Keratinocyte (primary cell): ENCODE results near the gene SSTR1. TPM values are rescaled to one million over a fixed set of nuclear protein-coding genes. Genes with fewer than 3 reads are reported as not detected.

Experiments used
- DNase-seq: peaks from one replicate; pipeline ENCODE4 v3.0.0-alpha.2; 2011; ENCODE audit warnings: low read depth, missing footprints, low spot score
- FAIRE-seq: peaks from 2 replicates; lab custom pipeline; 2011; peaks lifted over from hg19 to GRCh38; lab: Jason Lieb, UNC
- H2AFZ ChIP-seq: 2 replicates; pipeline ENCODE4 v1.6.0; 2012; ENCODE audit warnings: low read length, control low read depth, inconsistent platforms; ENCODE audit not compliant: control insufficient read depth
- H3K27ac ChIP-seq: 2 replicates; pipeline ENCODE4 v1.5.1; 2011; ENCODE audit warnings: low read length; ENCODE audit not compliant: control insufficient read depth, insufficient read depth
- H3K27me3 ChIP-seq: 3 replicates; pipeline ENCODE4 v1.6.0; 2011; ENCODE audit warnings: low read length; ENCODE audit not compliant: control insufficient read depth, insufficient read depth; ENCODE audit errors: extremely low read depth
- H3K36me3 ChIP-seq, 2 experiments: 2 replicates in 1 of 2; 3 replicates in 1 of 2; pipeline ENCODE4 v1.5.1; 2011; ENCODE audit warnings: low read length in 2 of 2, mild to moderate bottlenecking in 1 of 2; ENCODE audit not compliant: control insufficient read depth in 2 of 2, insufficient read depth in 2 of 2; ENCODE audit errors: extremely low read depth in 1 of 2
- H3K4me1 ChIP-seq: 3 replicates; pipeline ENCODE4 v1.5.1; 2011; ENCODE audit warnings: low read length; ENCODE audit not compliant: control insufficient read depth, insufficient read depth; ENCODE audit errors: extremely low read depth
- H3K4me2 ChIP-seq: 3 replicates; pipeline ENCODE4 v1.6.0; 2011; ENCODE audit warnings: low read depth, low read length; ENCODE audit not compliant: control insufficient read depth, insufficient read depth; ENCODE audit errors: extremely low read depth
- H3K4me3 ChIP-seq, 3 experiments: fragments of 200-600 bp in 1 of 3; sonication (generic) in 1 of 3; 2 replicates in 2 of 3; 3 replicates in 1 of 3; pipeline ENCODE4 v1.5.1; 2011 to 2016; ENCODE audit warnings: low read length in 3 of 3, mild to moderate bottlenecking in 3 of 3, control low read depth in 2 of 3, inconsistent platforms in 1 of 3, low read depth in 1 of 3, mixed read lengths in 1 of 3, mixed run types in 1 of 3, moderate library complexity in 1 of 3; ENCODE audit not compliant: control insufficient read depth in 2 of 3, insufficient read depth in 2 of 3; ENCODE audit errors: extremely low read depth in 1 of 3
- H3K79me2 ChIP-seq: 2 replicates; pipeline ENCODE4 v1.6.0; 2012; ENCODE audit warnings: low read length; ENCODE audit not compliant: control insufficient read depth, insufficient read depth
- H3K9ac ChIP-seq: 3 replicates; pipeline ENCODE4 v1.6.0; 2011; ENCODE audit warnings: low read length; ENCODE audit not compliant: control insufficient read depth, insufficient read depth; ENCODE audit errors: extremely low read depth
- H3K9me1 ChIP-seq: 3 replicates; pipeline ENCODE4 v1.6.0; 2011; ENCODE audit warnings: low read length; ENCODE audit not compliant: control insufficient read depth, insufficient read depth; ENCODE audit errors: extremely low read depth
- H3K9me3 ChIP-seq: 2 replicates; pipeline ENCODE4 v1.5.1; 2012; ENCODE audit warnings: low read depth, low read length; ENCODE audit not compliant: control insufficient read depth
- H4K20me1 ChIP-seq: 3 replicates; pipeline ENCODE4 v1.6.0; 2011; ENCODE audit warnings: low read length; ENCODE audit not compliant: control insufficient read depth, insufficient read depth; ENCODE audit errors: extremely low read depth
- EZH2 ChIP-seq: IDR thresholded peaks from one replicate; pipeline ENCODE4 v1.6.1; 2012; ENCODE audit warnings: inconsistent platforms, mild to moderate bottlenecking, low read length, moderate library complexity
- dilution Hi-C: fragments of 300-500 bp; cut with MboI; formaldehyde crosslinking; loops from one replicate; pipeline ENCODE4 v1.7.0; 2020; ENCODE audit warnings: low sequenced_read_pairs; ENCODE audit not compliant: extremely low pct_ligation_motif_present
- polyA plus RNA-seq, 5 experiments: library from polyadenylated mRNA; depleted of rRNA in 3 of 5; stranded (reverse) in 3 of 5; stranded (forward) in 1 of 5; unstranded in 1 of 5; fragments of >200 nt; gene quantifications; 1 replicate in 1 of 5; 2 replicates in 3 of 5; 3 replicates in 1 of 5; pipeline versions ENCODE4 v1.2.1 to v1.2.3, GENCODE V29; 2011 to 2012; ENCODE audit warnings: missing spikeins in 2 of 5, low read depth in 1 of 5, low replicate concordance in 1 of 5
- TF ChIP-seq, protein P1 (sequence below), 3 experiments: IDR thresholded peaks in 1 of 3; conservative IDR thresholded peaks in 1 of 3; optimal IDR thresholded peaks in 1 of 3; 2 replicates in 2 of 3; 3 replicates in 1 of 3; pipeline versions ENCODE3 to v1.5.1; 2011; ENCODE audit warnings: low read length in 3 of 3, mild to moderate bottlenecking in 3 of 3, moderate library complexity in 2 of 3, control low read depth in 1 of 3, inconsistent platforms in 1 of 3; ENCODE audit not compliant: insufficient read depth in 2 of 3; ENCODE audit errors: extremely low read depth in 1 of 3

Gene SSTR1
- polyA plus RNA-seq, 1 donor (not counting 4 experiments of a cell fraction or from before 2014, with no cell fraction given) = 0.05 TPM

DNA sequence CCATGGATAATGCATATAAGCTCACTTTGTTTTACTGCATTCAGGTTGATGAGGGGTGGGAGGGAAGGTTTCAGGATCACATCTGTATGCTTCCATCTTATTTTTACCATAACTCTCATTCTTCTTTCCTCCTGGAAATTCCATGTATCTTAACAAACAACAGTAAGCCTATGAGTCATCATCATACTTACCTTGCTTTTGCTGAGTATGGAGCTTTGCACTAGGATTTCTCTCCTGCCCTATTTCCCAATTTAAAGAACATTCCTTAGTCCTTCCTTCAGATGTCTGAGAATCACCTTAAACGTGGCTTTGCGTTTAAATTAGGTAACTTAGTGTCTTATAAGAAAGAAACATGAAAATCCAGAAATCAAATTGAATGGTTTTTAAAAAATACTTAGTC is 49.8 kb downstream of the SSTR1 start:
- DNase-seq (no peak), FAIRE-seq (no peak)
- no peak for TF ChIP-seq EZH2
- TF ChIP-seq, protein P1, sequence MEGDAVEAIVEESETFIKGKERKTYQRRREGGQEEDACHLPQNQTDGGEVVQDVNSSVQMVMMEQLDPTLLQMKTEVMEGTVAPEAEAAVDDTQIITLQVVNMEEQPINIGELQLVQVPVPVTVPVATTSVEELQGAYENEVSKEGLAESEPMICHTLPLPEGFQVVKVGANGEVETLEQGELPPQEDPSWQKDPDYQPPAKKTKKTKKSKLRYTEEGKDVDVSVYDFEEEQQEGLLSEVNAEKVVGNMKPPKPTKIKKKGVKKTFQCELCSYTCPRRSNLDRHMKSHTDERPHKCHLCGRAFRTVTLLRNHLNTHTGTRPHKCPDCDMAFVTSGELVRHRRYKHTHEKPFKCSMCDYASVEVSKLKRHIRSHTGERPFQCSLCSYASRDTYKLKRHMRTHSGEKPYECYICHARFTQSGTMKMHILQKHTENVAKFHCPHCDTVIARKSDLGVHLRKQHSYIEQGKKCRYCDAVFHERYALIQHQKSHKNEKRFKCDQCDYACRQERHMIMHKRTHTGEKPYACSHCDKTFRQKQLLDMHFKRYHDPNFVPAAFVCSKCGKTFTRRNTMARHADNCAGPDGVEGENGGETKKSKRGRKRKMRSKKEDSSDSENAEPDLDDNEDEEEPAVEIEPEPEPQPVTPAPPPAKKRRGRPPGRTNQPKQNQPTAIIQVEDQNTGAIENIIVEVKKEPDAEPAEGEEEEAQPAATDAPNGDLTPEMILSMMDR (optimal IDR thresholded peaks at IDR 0.05 in 1 of 3, IDR thresholded peaks at IDR 0.05 in 1 of 3, conservative IDR thresholded peaks at IDR 0.05 in 1 of 3; ENCODE audit: extremely low read depth in 1 of 3, insufficient read depth in 2 of 3, low read length in 3 of 3) = no peak
- no peaks in the 10 kb centered on the region for H3K36me3 ChIP-seq
- H3K9ac ChIP-seq = no peak overlapping the region
- no peak overlapping the region for H3K4me2 ChIP-seq
- H3K4me3 ChIP-seq = no peak overlapping the region
- H3K9me3 ChIP-seq = no peaks in the 10 kb centered on the region
- no peak overlapping the region for H2AFZ ChIP-seq
- no peaks in the 10 kb centered on the region for H3K4me1 ChIP-seq
- no peaks in the 10 kb centered on the region for H4K20me1 ChIP-seq
- H3K79me2 ChIP-seq = no peaks in the 10 kb centered on the region
- H3K27me3 ChIP-seq = peaks cover 21% of the 10 kb centered on the region
- dilution Hi-C loops = no loop called here
- no peak overlapping the region for H3K27ac ChIP-seq
- H3K9me1 ChIP-seq = no peaks in the 10 kb centered on the region

DNA sequence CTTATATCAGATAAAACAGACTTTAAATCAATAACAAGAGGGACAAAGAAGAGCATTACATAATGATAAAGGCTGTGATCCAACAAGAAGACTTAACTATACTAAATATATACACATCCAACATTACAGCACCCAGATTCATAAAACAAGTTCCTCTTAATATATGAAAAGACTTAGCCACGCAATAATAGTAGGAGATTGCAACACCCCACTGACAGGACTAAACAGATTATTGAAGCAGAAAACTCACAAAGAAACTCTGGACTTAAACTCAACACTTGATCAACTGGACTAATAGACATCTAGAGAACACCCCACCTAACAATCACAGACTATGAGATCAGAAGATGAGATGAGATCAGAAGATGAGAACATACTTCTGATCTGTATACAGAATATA is 53.9 kb downstream of the SSTR1 start:
- dilution Hi-C loops = no loop called here
- no peak for FAIRE-seq

More for the DNA sequence above, 53.9 kb downstream of the SSTR1 start:
- H3K9ac ChIP-seq = no peak overlapping the region
- H3K79me2 ChIP-seq = no peaks in the 10 kb centered on the region
- H3K4me1 ChIP-seq = no peaks in the 10 kb centered on the region
- no peaks in the 10 kb centered on the region for H4K20me1 ChIP-seq
- no peaks in the 10 kb centered on the region for H3K9me3 ChIP-seq
- H3K27ac ChIP-seq = no peak overlapping the region
- DNase-seq = no peak
- H3K4me3 ChIP-seq = no peak overlapping the region
- H3K9me1 ChIP-seq = no peaks in the 10 kb centered on the region
- TF ChIP-seq EZH2 = no peak
- TF ChIP-seq, protein P1 (optimal IDR thresholded peaks at IDR 0.05 in 1 of 3, IDR thresholded peaks at IDR 0.05 in 1 of 3, conservative IDR thresholded peaks at IDR 0.05 in 1 of 3; ENCODE audit: extremely low read depth in 1 of 3, insufficient read depth in 2 of 3, low read length in 3 of 3) = no peak
- H2AFZ ChIP-seq = no peak overlapping the region
- H3K27me3 ChIP-seq = no peaks in the 10 kb centered on the region
- no peaks in the 10 kb centered on the region for H3K36me3 ChIP-seq
- no peak overlapping the region for H3K4me2 ChIP-seq

Other genes starting within 250 kb of the SSTR1 start
- not detected in 3 replicates for gene CLEC14A, start 48.2 kb downstream of the SSTR1 start, polyA plus RNA-seq